ENCODE data around the gene NELL1.
"Not testable (repeated sequence)": the region's sequence is repeated elsewhere in the genome, so short reads cannot be mapped to it uniquely, and the experiment has no call there.

The NELL1 gene

GRCh38 chr11:20771681-20772080 is 102.3 kb downstream of the NELL1 start:
- DNase-seq, result no peak

DNA sequence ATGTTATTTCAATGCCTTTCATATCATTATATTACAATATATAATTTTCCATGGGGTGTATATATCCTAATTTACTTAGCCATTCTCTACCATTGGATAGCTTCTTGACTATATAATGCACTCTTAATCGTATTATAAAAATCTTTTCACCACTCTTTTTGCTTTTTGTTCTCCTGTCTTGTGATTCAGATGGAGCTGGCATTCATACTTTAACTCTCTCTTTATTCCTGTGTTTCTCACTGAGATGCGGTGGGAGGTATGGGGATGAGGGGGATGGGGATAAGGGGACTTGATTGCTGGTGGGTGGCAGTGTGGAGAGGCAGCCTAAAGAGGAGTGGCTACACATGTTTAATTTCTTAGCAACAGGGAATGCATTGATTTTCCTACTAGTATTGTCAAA is 105.9 kb downstream of the NELL1 start:
- no peak for DNase-seq

DNA sequence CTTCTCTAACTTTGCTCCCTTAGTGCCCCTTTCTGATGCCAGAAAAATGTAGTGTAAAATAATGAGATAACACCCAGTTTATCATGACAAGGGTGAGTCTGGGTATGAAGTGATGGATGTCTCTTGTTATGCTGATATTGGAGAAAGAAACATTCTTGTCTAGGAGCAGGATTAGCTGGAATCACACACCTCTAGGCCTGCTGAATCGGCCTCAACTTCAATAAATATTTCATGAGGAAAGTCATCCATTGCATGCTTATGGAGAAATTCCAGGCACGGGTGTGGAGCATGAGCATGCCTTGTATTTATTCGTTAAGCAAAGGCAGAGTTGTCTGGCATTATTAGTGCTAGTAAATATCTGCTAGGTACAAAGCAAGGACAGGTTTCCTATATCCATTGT is 113.4 kb downstream of the NELL1 start:
- DNase-seq, result no peak

GRCh38 chr11:20783220-20783619 is 113.8 kb downstream of the NELL1 start:
- DNase-seq, result no peak

GRCh38 chr11:20790622-20791021 is 121.2 kb downstream of the NELL1 start:
- no peak for DNase-seq

- DNase-seq, result no peak
These were observed 125.6 kb downstream of the NELL1 start for GRCh38 chr11:20795005-20795404.

GRCh38 chr11:20808328-20808727 is 138.9 kb downstream of the NELL1 start:
- no peak for DNase-seq

- no peak for DNase-seq
These were observed 151.7 kb downstream of the NELL1 start for GRCh38 chr11:20821046-20821445.

DNA sequence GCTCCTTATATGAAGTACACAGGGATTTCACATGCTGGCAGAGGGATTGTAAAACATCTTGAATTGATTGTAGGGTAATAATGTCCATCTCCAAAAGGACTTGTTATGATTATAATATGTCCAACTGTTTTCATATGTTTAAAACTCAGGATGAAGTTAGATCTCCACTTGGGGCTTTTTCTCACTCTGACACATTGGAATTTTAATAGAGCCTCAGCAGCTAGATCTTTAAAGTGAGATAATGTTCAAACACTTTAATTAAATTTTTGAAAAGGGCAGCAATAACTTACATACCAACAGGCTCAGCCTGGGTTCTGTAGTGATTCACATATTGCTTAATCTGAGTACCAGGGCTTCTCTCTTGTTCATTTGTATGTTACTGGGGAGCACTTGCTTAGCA is 152.1 kb downstream of the NELL1 start:
- no peak for DNase-seq

- no peak for DNase-seq
These were observed 155.4 kb downstream of the NELL1 start for GRCh38 chr11:20824773-20825172.

DNA sequence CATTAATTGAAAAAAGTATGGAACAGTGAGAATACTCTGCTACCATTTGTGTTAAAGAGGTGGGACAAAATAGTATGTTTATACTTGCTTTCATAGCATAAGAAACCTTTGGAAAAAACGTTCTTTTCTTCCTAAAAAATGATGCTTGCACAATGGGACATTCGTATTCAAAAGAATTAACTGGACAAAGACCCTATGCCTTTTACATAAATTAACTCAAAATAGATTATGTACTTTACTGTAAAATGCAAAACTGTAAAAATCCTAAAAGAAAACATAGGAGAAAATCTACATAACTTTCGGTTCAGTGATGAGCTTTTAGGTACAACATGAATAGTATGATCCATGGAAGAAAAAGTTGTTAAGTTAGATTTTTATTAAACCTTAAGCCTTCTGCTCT is 166.2 kb downstream of the NELL1 start:
- no peak for DNase-seq

- DNase-seq, result no peak
These were observed 169.8 kb downstream of the NELL1 start for GRCh38 chr11:20839231-20839630.

DNA sequence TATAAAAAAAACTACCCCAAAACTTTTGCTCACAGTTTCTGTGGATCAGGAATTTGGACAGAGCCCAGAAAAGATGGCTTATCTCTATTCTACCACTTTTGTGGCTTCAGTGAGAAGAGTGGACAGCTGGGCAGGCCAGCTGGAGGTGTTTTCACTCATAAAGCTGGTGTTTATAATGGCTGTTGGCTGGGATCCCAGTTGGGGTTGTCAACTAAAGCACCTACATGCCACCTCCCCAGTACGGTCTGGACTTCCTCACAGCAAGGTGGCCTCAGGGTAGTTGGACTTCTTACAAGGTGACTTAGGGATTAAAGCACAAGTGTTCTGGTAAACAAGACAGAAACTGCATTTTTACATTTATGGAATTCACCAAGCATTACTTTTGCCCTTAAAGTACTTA is 171.0 kb downstream of the NELL1 start:
- DNase-seq, result no peak

DNA sequence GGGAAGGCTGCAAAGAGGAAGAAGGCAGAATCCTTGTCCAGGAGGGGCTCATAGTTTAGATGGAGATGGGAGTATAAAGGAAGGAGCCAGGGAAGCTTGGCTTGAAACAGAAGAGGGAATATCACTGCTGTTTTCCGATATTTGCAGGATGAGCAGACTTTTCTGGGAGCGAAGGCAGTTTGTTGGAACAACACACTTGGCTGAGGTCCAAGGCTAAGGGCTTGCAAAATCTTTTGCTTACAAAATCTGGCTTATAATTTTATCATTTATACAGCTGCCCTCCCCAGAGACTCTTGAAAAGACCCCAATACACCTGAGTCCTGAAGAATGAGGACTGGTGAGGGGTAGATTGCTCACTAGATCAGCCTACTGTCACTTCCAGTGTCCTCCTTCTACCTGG is 174.8 kb downstream of the NELL1 start:
- no peak for DNase-seq

GRCh38 chr11:20844630-20845029 is 175.2 kb downstream of the NELL1 start:
- no peak for DNase-seq

- no peak for DNase-seq
These were observed 185.0 kb downstream of the NELL1 start for GRCh38 chr11:20854215-20854955.

GRCh38 chr11:20861322-20861721 is 191.9 kb downstream of the NELL1 start:
- DNase-seq, result no peak

- DNase-seq, result not testable (repeated sequence)
These were observed 192.9 kb downstream of the NELL1 start for GRCh38 chr11:20862263-20862662.

DNA sequence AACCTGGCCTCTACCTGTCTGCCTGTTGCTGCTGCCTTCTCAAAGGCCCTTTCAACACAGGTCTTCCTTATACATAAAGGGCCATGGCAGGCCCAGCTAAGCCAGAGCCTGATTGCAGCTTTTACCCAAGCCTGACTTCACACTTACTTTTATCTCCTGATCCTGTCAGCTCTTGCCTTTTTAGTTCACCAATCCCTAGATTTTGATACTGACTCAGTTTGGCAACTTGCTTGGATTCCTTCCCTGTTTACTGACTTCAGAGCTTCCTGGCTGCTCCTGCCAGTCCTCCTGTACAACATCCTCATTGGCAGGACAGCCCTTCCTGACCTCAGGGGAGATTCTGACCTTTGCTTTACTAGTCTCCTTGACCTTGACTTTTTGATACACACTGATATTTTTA is 195.2 kb downstream of the NELL1 start:
- DNase-seq, result no peak

- DNase-seq, result no peak
These were observed 195.8 kb downstream of the NELL1 start for GRCh38 chr11:20865161-20865560.

DNA sequence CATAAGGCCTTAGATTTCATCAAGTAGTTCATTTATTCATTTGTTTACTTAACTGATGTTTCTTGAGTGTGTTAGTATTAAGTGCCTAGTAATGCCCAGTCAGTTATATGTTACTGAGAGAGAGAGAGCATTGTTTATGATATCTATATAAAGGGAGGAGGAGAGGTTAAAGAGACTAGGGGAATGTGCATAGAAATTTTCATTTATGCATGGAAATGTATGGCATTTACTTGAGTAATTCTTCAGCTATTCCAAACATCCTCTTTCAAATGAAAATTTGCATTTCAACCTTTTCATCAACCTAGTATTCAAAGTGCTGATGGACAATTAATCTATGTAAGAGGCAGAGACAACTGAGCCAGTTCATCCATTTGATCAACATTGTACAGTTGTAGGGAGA is 199.7 kb downstream of the NELL1 start:
- no peak for DNase-seq

- DNase-seq, result no peak
These were observed 203.7 kb downstream of the NELL1 start for GRCh38 chr11:20873054-20873453.

DNA sequence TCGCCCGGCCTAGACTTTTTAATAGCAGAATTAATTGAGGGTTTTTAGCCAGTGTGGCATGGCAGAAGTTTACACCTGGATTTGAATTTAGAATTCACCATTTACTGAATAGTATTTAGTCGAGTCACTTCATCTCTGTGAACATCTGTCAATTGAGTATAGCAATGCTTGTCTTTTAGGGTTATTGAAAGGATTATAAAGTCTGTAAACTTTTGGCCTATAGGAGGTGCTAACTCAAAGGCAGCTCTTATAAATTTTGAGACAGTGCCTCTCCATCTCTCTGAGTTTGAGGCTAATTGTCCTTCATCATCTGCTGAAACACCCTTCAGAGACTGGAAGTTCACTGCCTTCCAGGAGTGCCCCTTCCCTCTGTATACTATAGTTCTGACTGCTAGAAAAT is 205.0 kb downstream of the NELL1 start:
- DNase-seq, result no peak

GRCh38 chr11:20875889-20876288 is 206.5 kb downstream of the NELL1 start:
- DNase-seq, result no peak

- DNase-seq, result no peak
These were observed 207.4 kb downstream of the NELL1 start for GRCh38 chr11:20876738-20877137.

Data from NK-92 treated with Interleukin-12 subunit alpha and Interleukin-12 subunit beta, amount 100 ng/mL, for 24 hours (cell line).